GM23248 (cell line): ENCODE measurements around the gene PMAIP1. TPM values are rescaled to one million over a fixed set of nuclear protein-coding genes. Genes with fewer than 3 reads are reported as not detected.

ENCODE experiments used
- DNase-seq: peaks from one replicate; pipeline ENCODE4 v3.0.0-alpha.2; 2015
- H2AFZ ChIP-seq: fragments of 200-600 bp; sonication (generic); 2 replicates; pipeline ENCODE4 v1.6.1; 2016; ENCODE audit warnings: antibody characterized with exemption
- H3F3A ChIP-seq: fragments of 200-600 bp; sonication (generic); 2 replicates; pipeline ENCODE4 v1.6.1; 2016; ENCODE audit warnings: mild to moderate bottlenecking, antibody characterized with exemption, mixed run types; ENCODE audit not compliant: insufficient read depth
- H3K27ac ChIP-seq: fragments of 200-600 bp; sonication (generic); 2 replicates; pipeline ENCODE4 v1.5.1; 2016; ENCODE audit warnings: mild to moderate bottlenecking
- H3K27me3 ChIP-seq: fragments of 200-600 bp; sonication (generic); replicated peaks from 2 replicates; pipeline ENCODE4 v1.6.1; 2016; ENCODE audit warnings: mild to moderate bottlenecking; ENCODE audit not compliant: insufficient read depth
- H3K36me3 ChIP-seq: fragments of 200-600 bp; sonication (generic); 2 replicates; pipeline ENCODE4 v1.6.1; 2016; ENCODE audit warnings: low read depth, mild to moderate bottlenecking
- H3K4me1 ChIP-seq: fragments of 200-600 bp; sonication (generic); 2 replicates; pipeline ENCODE4 v1.6.1; 2016; ENCODE audit warnings: mild to moderate bottlenecking; ENCODE audit not compliant: insufficient read depth
- H3K4me2 ChIP-seq: fragments of 200-600 bp; sonication (generic); one replicate; pipeline ENCODE4 v1.6.1; 2016; ENCODE audit warnings: mild to moderate bottlenecking; ENCODE audit not compliant: unreplicated experiment
- H3K4me3 ChIP-seq: fragments of 200-600 bp; sonication (generic); 2 replicates; pipeline ENCODE4 v1.5.1; 2016; ENCODE audit warnings: mild to moderate bottlenecking
- H3K79me2 ChIP-seq: fragments of 200-600 bp; sonication (generic); 2 replicates; pipeline ENCODE4 v1.6.1; 2016; ENCODE audit warnings: mild to moderate bottlenecking; ENCODE audit not compliant: insufficient read depth
- H3K9ac ChIP-seq: fragments of 200-600 bp; sonication (generic); 2 replicates; pipeline ENCODE4 v1.6.1; 2016; ENCODE audit warnings: mild to moderate bottlenecking
- H3K9me2 ChIP-seq: fragments of 200-600 bp; sonication (generic); 2 replicates; pipeline ENCODE4 v1.6.1; 2016; ENCODE audit warnings: mixed run types, mild to moderate bottlenecking, moderate library complexity; ENCODE audit not compliant: insufficient read depth
- H3K9me3 ChIP-seq: fragments of 200-600 bp; sonication (generic); one replicate; pipeline ENCODE4 v1.6.1; 2017; ENCODE audit warnings: low read depth
- H4K20me1 ChIP-seq: fragments of 200-600 bp; sonication (generic); 2 replicates; pipeline ENCODE4 v1.6.0; 2016; ENCODE audit not compliant: insufficient read depth
- EZH2 ChIP-seq: fragments of 200-600 bp; sonication (generic); IDR thresholded peaks from 2 replicates; pipeline ENCODE4 v1.6.1; 2018; ENCODE audit warnings: antibody characterized with exemption, mild to moderate bottlenecking; ENCODE audit not compliant: insufficient read depth, poor library complexity, severe bottlenecking
- EZH2phosphoT487 ChIP-seq: fragments of 200-600 bp; sonication (generic); IDR thresholded peaks from 2 replicates; pipeline ENCODE4 v1.6.1; 2018; ENCODE audit warnings: antibody characterized with exemption, moderate library complexity, mild to moderate bottlenecking, low read depth; ENCODE audit not compliant: insufficient read depth
- WGBS, 2 experiments: methylation state at CpG; one replicate each; pipeline ENCODE4 v1.1.6; 2015 to 2017; ENCODE audit warnings: low lambda C conversion rate in 2 of 2, low coverage in 1 of 2; ENCODE audit errors: missing lambda C conversion rate in 2 of 2; 5-methylcytosine and 5-hydroxymethylcytosine counted together
- in situ Hi-C: fragments of 300-500 bp; cut with MboI; formaldehyde crosslinking; loops from 2 replicates; pipeline ENCODE4 v1.15.0; 2020
- polyA plus RNA-seq: library from polyadenylated mRNA; unstranded; fragments of >200 nt; fragmentation: Nextera tagmentation; extraction: Ambion mirVana; gene quantifications from 2 replicates; pipeline ENCODE4 v1.2.1, GENCODE V29; 2016
- total RNA-seq: library from RNA; depleted of rRNA; stranded (reverse); fragments of >200 nt; shearing (Covaris generic); gene quantifications from 2 replicates; pipeline ENCODE4 v1.2.3, GENCODE V29; 2014

The PMAIP1 gene
- total and polyA plus RNA-seq, 2 experiments from 2014 or later = 5.3 to 7.5 TPM

DNA sequence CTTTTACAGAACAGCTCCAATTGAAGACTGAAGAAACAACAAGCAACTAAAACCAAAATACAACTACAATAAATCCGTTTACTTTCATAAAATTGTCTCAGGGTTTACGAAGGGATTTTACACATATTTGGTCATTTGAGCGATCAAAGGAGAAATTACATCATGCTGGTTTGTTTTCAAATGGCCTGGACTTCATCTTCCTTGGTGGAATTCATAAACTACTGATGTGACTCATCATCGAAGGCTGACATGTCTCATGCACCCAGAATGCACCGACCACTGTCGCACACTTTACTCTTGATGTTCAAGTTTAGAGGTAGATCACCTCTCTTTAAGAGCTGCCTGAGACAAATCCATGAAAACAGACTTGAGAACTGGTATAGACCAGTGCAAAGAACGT lies 25.6 kb upstream of the PMAIP1 start:
- H3K9ac ChIP-seq = 0 out of 2 replicates have a peak overlapping the region, but pooled peaks have one; percentile 12
- peak; percentile 92 for DNase-seq
- in situ Hi-C loops = no loop called here

DNA sequence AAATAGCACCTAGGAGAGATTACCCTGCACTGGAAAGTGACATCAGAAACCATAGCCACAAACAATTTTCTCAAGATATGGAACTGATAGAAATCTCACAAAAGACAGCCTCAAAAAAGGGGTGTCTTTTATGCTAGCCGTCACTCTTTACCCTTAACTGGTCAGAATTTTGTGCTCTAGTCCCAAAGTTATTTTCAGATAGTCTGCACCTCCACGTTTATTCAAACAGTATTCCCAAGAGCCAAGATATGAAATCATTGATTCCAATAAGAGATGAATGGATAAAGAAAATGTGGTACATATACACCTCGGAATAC lies 23.5 kb upstream of the PMAIP1 start:
- H3K9me3 ChIP-seq = no peaks in the 10 kb centered on the region
- WGBS, 2 experiments = 97% methylated on average over 3 of the region's 3 CpGs
- H3K9ac ChIP-seq = no peak overlapping the region
- no peaks in the 10 kb centered on the region for H4K20me1 ChIP-seq
- no peak overlapping the region for H3K4me2 ChIP-seq
- 0 out of 2 replicates have a peak, but pooled peaks cover 8% of the 10 kb centered on the region for H3F3A ChIP-seq
- peaks cover 11% of the 10 kb centered on the region for H3K4me1 ChIP-seq
- H3K36me3 ChIP-seq = no peaks in the 10 kb centered on the region
- no peak for TF ChIP-seq EZH2
- no peak for TF ChIP-seq EZH2phosphoT487
- no peak overlapping the region for H3K4me3 ChIP-seq
- no peak overlapping the region for H2AFZ ChIP-seq
- DNase-seq = no peak
- no peaks in the 10 kb centered on the region for H3K9me2 ChIP-seq
- in situ Hi-C loops = no loop called here
- no peaks in the 10 kb centered on the region for H3K79me2 ChIP-seq
- H3K27me3 ChIP-seq = no peaks in the 10 kb centered on the region
- no peak overlapping the region for H3K27ac ChIP-seq

More for the DNA sequence above, 25.6 kb upstream of the PMAIP1 start:
- peaks cover 15% of the 10 kb centered on the region for H3K4me1 ChIP-seq
- no peaks in the 10 kb centered on the region for H4K20me1 ChIP-seq
- peak overlapping the region; percentile 44 for H3K27ac ChIP-seq
- H2AFZ ChIP-seq = peak overlapping the region; percentile 76
- H3K9me2 ChIP-seq = no peaks in the 10 kb centered on the region
- H3F3A ChIP-seq = 0 out of 2 replicates have a peak, but pooled peaks cover 8% of the 10 kb centered on the region
- H3K79me2 ChIP-seq = no peaks in the 10 kb centered on the region
- TF ChIP-seq EZH2phosphoT487 (no peak), EZH2 (no peak)
- H3K36me3 ChIP-seq = no peaks in the 10 kb centered on the region
- WGBS, 2 experiments = 12 to 13% methylated on average over 7 of the region's 7 CpGs
- no peaks in the 10 kb centered on the region for H3K9me3 ChIP-seq
- peak overlapping the region; percentile 43 for H3K4me3 ChIP-seq
- peak overlapping the region; percentile 65 for H3K4me2 ChIP-seq
- H3K27me3 ChIP-seq = no peaks in the 10 kb centered on the region

DNA sequence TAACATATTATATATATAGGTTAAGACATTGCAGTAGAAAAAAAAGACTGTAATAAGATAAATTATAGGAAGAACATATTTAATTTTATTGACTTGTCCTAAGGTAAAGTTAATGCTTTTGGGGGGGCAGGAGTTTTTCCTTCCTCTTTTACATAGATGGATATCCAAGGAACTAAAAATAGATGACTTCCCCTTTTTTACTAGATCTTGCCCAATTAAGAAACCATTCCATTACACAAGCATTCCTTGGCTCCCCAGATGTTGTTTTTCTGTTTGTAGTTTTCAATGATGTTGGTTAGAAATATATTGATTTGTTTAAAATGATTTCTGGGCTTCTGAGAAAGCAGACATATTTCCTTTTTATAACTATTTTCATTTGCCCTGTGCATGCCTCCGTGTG lies 22.4 kb upstream of the PMAIP1 start:
- Histone ChIP-seq H3K27me3 (no peaks in the 10 kb centered on the region), H3K27ac (no peak overlapping the region), H4K20me1 (no peaks in the 10 kb centered on the region), H3K9ac (no peak overlapping the region), H3K4me1 (peaks cover 20% of the 10 kb centered on the region), H3K79me2 (no peaks in the 10 kb centered on the region), H3K36me3 (no peaks in the 10 kb centered on the region), H3K9me3 (no peaks in the 10 kb centered on the region), H3K9me2 (no peaks in the 10 kb centered on the region), H3K4me3 (no peak overlapping the region), H3K4me2 (no peak overlapping the region), H3F3A (peaks cover 19% of the 10 kb centered on the region), H2AFZ (no peak overlapping the region)
- no peak for DNase-seq
- 40 to 50% methylated on average over 1 of the region's 1 CpG for WGBS, 2 experiments
- in situ Hi-C loops = no loop called here
- no peak for TF ChIP-seq EZH2phosphoT487
- no peak for TF ChIP-seq EZH2

DNA sequence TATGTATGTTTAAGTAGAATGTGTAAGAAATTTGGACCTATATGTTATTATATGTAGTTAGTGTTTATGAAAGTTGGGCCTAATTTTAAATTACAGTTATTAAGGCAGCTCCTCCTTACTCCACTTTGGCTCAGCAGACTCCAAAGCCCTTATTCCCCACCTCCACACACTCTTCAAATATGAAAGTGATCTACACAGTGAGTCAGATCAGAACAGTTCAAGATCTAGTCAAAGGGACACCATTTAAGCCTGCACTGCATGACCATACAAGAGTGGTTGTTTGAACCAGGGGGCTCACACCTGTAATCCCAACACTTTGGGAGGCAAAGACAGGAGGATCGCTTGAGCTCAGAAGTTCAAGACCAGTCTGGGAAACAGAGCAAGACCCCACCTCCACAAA lies 21.2 kb upstream of the PMAIP1 start:
- Histone ChIP-seq H2AFZ (no peak overlapping the region), H3K27ac (no peak overlapping the region), H3K36me3 (no peaks in the 10 kb centered on the region), H3F3A (peaks cover 21% of the 10 kb centered on the region), H3K79me2 (no peaks in the 10 kb centered on the region), H3K4me2 (no peak overlapping the region), H3K4me1 (peaks cover 20% of the 10 kb centered on the region), H3K9ac (no peak overlapping the region), H3K4me3 (no peak overlapping the region), H4K20me1 (no peaks in the 10 kb centered on the region), H3K9me3 (no peaks in the 10 kb centered on the region), H3K27me3 (no peaks in the 10 kb centered on the region), H3K9me2 (no peaks in the 10 kb centered on the region)
- WGBS, 2 experiments = 100% methylated on average over 1 of the region's 1 CpG
- DNase-seq = peak; percentile 27
- TF ChIP-seq EZH2 = no peak
- no peak for TF ChIP-seq EZH2phosphoT487
- in situ Hi-C loops = no loop called here
